DND-41 (cell line): ENCODE measurements around the gene KRT25.

Experiments used
- ATAC-seq: fragments of 200-7000 bp; cut with Tn5 transposase; 3 replicates; pipeline ENCODE4 v1.9.1; 2021; ENCODE audit warnings: low read depth; ENCODE audit not compliant: insufficient read depth
- DNase-seq: peaks from one replicate; pipeline ENCODE4 v3.0.0-alpha.2; 2020
- H2AFZ ChIP-seq: 2 replicates; pipeline ENCODE4 v1.6.0; 2012; ENCODE audit warnings: low read depth, low read length
- H3K27ac ChIP-seq: 2 replicates; pipeline ENCODE4 v1.5.1; 2012; ENCODE audit warnings: low read length, inconsistent platforms
- H3K27me3 ChIP-seq: fragments of 200-600 bp; sonication (generic); 2 replicates; pipeline ENCODE4 v1.6.0; 2012; ENCODE audit warnings: low read length, mild to moderate bottlenecking, inconsistent platforms; ENCODE audit not compliant: insufficient read depth, poor library complexity
- H3K36me3 ChIP-seq: 2 replicates; pipeline ENCODE4 v1.5.1; 2012; ENCODE audit warnings: low read length, inconsistent platforms; ENCODE audit not compliant: insufficient read depth
- H3K4me1 ChIP-seq: 2 replicates; pipeline ENCODE4 v1.5.1; 2012; ENCODE audit warnings: mild to moderate bottlenecking, low read length; ENCODE audit not compliant: insufficient read depth
- H3K4me2 ChIP-seq: 2 replicates; pipeline ENCODE4 v1.6.0; 2012; ENCODE audit warnings: mild to moderate bottlenecking, moderate library complexity, low read length, inconsistent platforms; ENCODE audit not compliant: insufficient read depth
- H3K4me3 ChIP-seq, 2 experiments: fragments of 200-600 bp in 1 of 2; shearing (Covaris generic) in 1 of 2; 2 replicates each; pipeline ENCODE4 v1.5.1; 2012 to 2016; ENCODE audit warnings: inconsistent platforms in 2 of 2, low read length in 2 of 2, mild to moderate bottlenecking in 2 of 2, low read depth in 1 of 2, moderate library complexity in 1 of 2
- H3K79me2 ChIP-seq: 2 replicates; pipeline ENCODE4 v1.6.0; 2012; ENCODE audit warnings: low read length, inconsistent platforms; ENCODE audit not compliant: insufficient read depth
- H3K9ac ChIP-seq: 2 replicates; pipeline ENCODE4 v1.6.0; 2012; ENCODE audit warnings: low read depth, mild to moderate bottlenecking, inconsistent platforms, low read length, moderate library complexity
- H3K9me3 ChIP-seq: 2 replicates; pipeline ENCODE4 v1.5.1; 2012; ENCODE audit warnings: low read length, moderate library complexity, mild to moderate bottlenecking, inconsistent platforms; ENCODE audit not compliant: insufficient read depth, severe bottlenecking
- H4K20me1 ChIP-seq: 2 replicates; pipeline ENCODE4 v1.6.0; 2012; ENCODE audit warnings: low read length; ENCODE audit not compliant: insufficient read depth
- CTCF ChIP-seq: IDR thresholded peaks from 2 replicates; pipeline ENCODE4 v1.5.1; 2012; ENCODE audit warnings: borderline replicate concordance, low read length, moderate library complexity, mild to moderate bottlenecking; ENCODE audit not compliant: poor library complexity, severe bottlenecking; ENCODE audit errors: extremely low read depth
- EZH2 ChIP-seq: IDR thresholded peaks from 3 replicates; pipeline ENCODE4 v1.6.1; 2012; ENCODE audit warnings: borderline replicate concordance, low read depth, mild to moderate bottlenecking, moderate library complexity, low read length, inconsistent platforms; ENCODE audit not compliant: severe bottlenecking

The KRT25 gene

GRCh38 chr17:40763752-40764151 is 8.6 kb upstream of the KRT25 start:
- Histone ChIP-seq H3K4me1 (no peaks in the 10 kb centered on the region), H4K20me1 (no peaks in the 10 kb centered on the region), H3K27me3 (peaks cover 9% of the 10 kb centered on the region), H3K27ac (no peak overlapping the region), H3K9me3 (peaks cover 24% of the 10 kb centered on the region), H3K36me3 (no peaks in the 10 kb centered on the region), H3K79me2 (no peaks in the 10 kb centered on the region), H2AFZ (no peak overlapping the region), H3K4me3 (no peak overlapping the region), H3K9ac (no peak overlapping the region), H3K4me2 (no peak overlapping the region)
- TF ChIP-seq EZH2, result no peak
- TF ChIP-seq CTCF, result no peak
- no peak for DNase-seq
- no peak for ATAC-seq

GRCh38 chr17:40760105-40761016 is 5.2 kb upstream of the KRT25 start:
- ATAC-seq (no peak), DNase-seq (no peak)
- no peaks in the 10 kb centered on the region for H3K4me1 ChIP-seq
- no peak overlapping the region for H3K4me3 ChIP-seq
- H4K20me1 ChIP-seq, result no peaks in the 10 kb centered on the region
- no peak overlapping the region for H3K9ac ChIP-seq
- TF ChIP-seq CTCF (no peak), EZH2 (no peak)
- no peak overlapping the region for H2AFZ ChIP-seq
- no peaks in the 10 kb centered on the region for H3K36me3 ChIP-seq
- no peak overlapping the region for H3K4me2 ChIP-seq
- peaks cover 2% of the 10 kb centered on the region for H3K27me3 ChIP-seq
- no peak overlapping the region for H3K27ac ChIP-seq
- H3K79me2 ChIP-seq, result no peaks in the 10 kb centered on the region
- peaks cover 24% of the 10 kb centered on the region for H3K9me3 ChIP-seq

DNA sequence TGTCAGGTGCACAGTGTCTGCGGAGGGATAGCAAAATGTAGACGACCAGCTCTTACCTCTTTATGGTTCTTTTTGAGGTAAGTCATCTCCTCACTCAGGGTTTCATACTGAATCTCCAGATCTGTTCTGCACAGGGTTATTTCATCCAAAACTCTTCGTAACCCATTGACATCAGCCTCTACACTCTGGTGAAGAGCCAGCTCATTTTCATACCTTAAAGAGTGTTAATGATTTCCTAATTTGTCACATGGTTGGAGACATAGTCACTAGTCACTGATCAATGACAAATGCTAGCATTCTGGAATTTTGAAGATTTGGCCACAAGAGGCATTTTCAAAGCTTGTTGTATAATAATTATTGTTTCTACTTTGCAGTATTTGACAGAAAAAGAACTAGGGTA is 1.3 kb downstream of the KRT25 start:
- Histone ChIP-seq H3K36me3 (no peaks in the 10 kb centered on the region), H4K20me1 (no peaks in the 10 kb centered on the region), H3K9me3 (no peaks in the 10 kb centered on the region), H3K4me3 (no peak overlapping the region), H3K27ac (no peak overlapping the region), H3K4me1 (no peaks in the 10 kb centered on the region), H3K79me2 (no peaks in the 10 kb centered on the region), H3K4me2 (no peak overlapping the region), H2AFZ (no peak overlapping the region), H3K9ac (no peak overlapping the region), H3K27me3 (no peaks in the 10 kb centered on the region)
- ATAC-seq (no peak), DNase-seq (no peak)
- no peak for TF ChIP-seq CTCF
- no peak for TF ChIP-seq EZH2
